Ascending aorta (tissue), 2 donors: ENCODE results near the gene HPDL. TPM values are rescaled to one million over a fixed set of nuclear protein-coding genes. Genes with fewer than 3 reads are reported as not detected.

Experiments
- DNase-seq, 2 donors: peaks; one replicate each; pipeline ENCODE4 v3.0.0-alpha.2; 2019; ENCODE audit warnings: low spot score in 2 of 2
- H3K27ac ChIP-seq, 2 donors: fragments of 200-600 bp; sonication (generic); one replicate each; pipeline ENCODE4 v1.5.1; 2016 to 2017; ENCODE audit warnings: mild to moderate bottlenecking in 1 of 2
- H3K27me3 ChIP-seq: fragments of 200-600 bp; sonication (generic); one replicate; pipeline ENCODE4 v1.5.1; 2017
- H3K36me3 ChIP-seq, 2 donors: fragments of 200-600 bp; sonication (generic); one replicate each; pipeline ENCODE4 v1.5.1; 2016
- H3K4me1 ChIP-seq, 2 donors: fragments of 200-600 bp; sonication (generic); one replicate each; pipeline ENCODE4 v1.5.1; 2016 to 2017; ENCODE audit warnings: mild to moderate bottlenecking in 1 of 2
- H3K4me3 ChIP-seq, 2 donors: fragments of 200-600 bp; sonication (generic); one replicate each; pipeline ENCODE4 v1.5.1; 2016 to 2017; ENCODE audit warnings: mild to moderate bottlenecking in 1 of 2
- H3K9me3 ChIP-seq, 2 donors: fragments of 200-600 bp; sonication (generic); one replicate each; pipeline ENCODE4 v1.5.1; 2016
- intact Hi-C: fragments of 100-400 bp; cut with DNase I; formaldehyde crosslinking; loops from one replicate; pipeline ENCODE4 v1.15.1; 2023
- total RNA-seq: library from RNA; depleted of rRNA; stranded (reverse); fragments of >200 nt; gene quantifications from one replicate; pipeline ENCODE4 v1.1.0, GENCODE V29; 2016
- TF ChIP-seq, protein P1 (sequence below), 3 experiments: fragments of 200-600 bp in 2 of 3; fragments of 450-650 bp in 1 of 3; sonication (generic) in 2 of 3; IDR thresholded peaks; one replicate each; pipeline ENCODE4 v1.5.1; 2016 to 2019; ENCODE audit warnings: antibody characterized with exemption in 3 of 3, mild to moderate bottlenecking in 1 of 3, moderate library complexity in 1 of 3

HPDL gene
- total RNA-seq, 1 donor from 2014 or later, result not detected

GRCh38 chr1:45373573-45373972 lies 46.9 kb downstream of the HPDL start:
- Histone ChIP-seq H3K4me1 (peaks cover 0 to 13% of the 10 kb centered on the region in 2 donors), H3K36me3 (no peaks in the 10 kb centered on the region), H3K27ac (no peak overlapping the region), H3K9me3 (no peaks in the 10 kb centered on the region), H3K27me3 (no peaks in the 10 kb centered on the region), H3K4me3 (no peak overlapping the region)
- no peak for DNase-seq
- intact Hi-C loops, result no loop called here
- TF ChIP-seq, protein P1, sequence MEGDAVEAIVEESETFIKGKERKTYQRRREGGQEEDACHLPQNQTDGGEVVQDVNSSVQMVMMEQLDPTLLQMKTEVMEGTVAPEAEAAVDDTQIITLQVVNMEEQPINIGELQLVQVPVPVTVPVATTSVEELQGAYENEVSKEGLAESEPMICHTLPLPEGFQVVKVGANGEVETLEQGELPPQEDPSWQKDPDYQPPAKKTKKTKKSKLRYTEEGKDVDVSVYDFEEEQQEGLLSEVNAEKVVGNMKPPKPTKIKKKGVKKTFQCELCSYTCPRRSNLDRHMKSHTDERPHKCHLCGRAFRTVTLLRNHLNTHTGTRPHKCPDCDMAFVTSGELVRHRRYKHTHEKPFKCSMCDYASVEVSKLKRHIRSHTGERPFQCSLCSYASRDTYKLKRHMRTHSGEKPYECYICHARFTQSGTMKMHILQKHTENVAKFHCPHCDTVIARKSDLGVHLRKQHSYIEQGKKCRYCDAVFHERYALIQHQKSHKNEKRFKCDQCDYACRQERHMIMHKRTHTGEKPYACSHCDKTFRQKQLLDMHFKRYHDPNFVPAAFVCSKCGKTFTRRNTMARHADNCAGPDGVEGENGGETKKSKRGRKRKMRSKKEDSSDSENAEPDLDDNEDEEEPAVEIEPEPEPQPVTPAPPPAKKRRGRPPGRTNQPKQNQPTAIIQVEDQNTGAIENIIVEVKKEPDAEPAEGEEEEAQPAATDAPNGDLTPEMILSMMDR (IDR thresholded peaks at IDR 0.05), result no peak

- Histone ChIP-seq H3K4me1 (peaks cover 0 to 13% of the 10 kb centered on the region in 2 donors), H3K36me3 (no peaks in the 10 kb centered on the region), H3K9me3 (no peaks in the 10 kb centered on the region), H3K27ac (peak overlapping the region; percentile 42 to 48), H3K27me3 (no peaks in the 10 kb centered on the region), H3K4me3 (no peak overlapping the region)
- intact Hi-C loops, result no loop called here
- no peak for DNase-seq
- TF ChIP-seq, protein P1 (IDR thresholded peaks at IDR 0.05), result peak in 1 of 3 experiments; percentile 30
Measured at GRCh38 chr1:45375104-45376090, 48.7 kb downstream of the HPDL start.

DNA sequence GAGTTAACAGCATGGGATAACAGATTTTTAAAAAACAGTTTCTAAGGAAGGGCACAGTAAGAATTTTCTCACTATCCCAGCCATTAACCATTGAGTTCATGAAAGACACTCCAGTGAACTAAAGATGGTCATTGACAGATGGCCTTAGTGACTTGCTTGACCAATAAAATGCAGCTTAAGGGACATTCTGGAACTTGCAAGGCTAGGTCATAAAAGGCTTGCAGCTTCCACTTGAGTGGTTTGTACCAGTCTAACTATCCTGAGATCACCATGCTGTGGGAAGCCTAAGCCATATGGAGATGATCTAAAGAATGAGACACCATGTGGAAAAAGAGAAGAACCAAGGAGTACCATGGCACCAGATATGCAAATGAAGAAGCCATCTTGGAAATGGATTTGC lies 51.5 kb downstream of the HPDL start:
- TF ChIP-seq, protein P1 (IDR thresholded peaks at IDR 0.05), result no peak

More for the DNA sequence above, 51.5 kb downstream of the HPDL start:
- H3K36me3 ChIP-seq, result no peaks in the 10 kb centered on the region
- no peak overlapping the region for H3K4me3 ChIP-seq
- no peak overlapping the region for H3K27ac ChIP-seq
- intact Hi-C loops, result no loop called here
- no peaks in the 10 kb centered on the region for H3K27me3 ChIP-seq
- DNase-seq, result no peak
- H3K4me1 ChIP-seq, result peaks cover 0 to 13% of the 10 kb centered on the region in 2 donors
- no peaks in the 10 kb centered on the region for H3K9me3 ChIP-seq

Other genes starting within 250 kb of the HPDL start
- 1.2 TPM for gene ZSWIM5, start 120.3 kb upstream of the HPDL start, total RNA-seq
- gene TOE1, start 13.3 kb downstream of the HPDL start, total RNA-seq, result 6.9 TPM
- 1.8 TPM for gene MUTYH, start 13.5 kb downstream of the HPDL start, total RNA-seq
- gene TESK2, start 164.3 kb downstream of the HPDL start, total RNA-seq, result 0.32 TPM
- not detected for gene CCDC163, start 173.2 kb downstream of the HPDL start, total RNA-seq
- gene MMACHC, start 173.4 kb downstream of the HPDL start, total RNA-seq, result 3.6 TPM
- 245 TPM for gene PRDX1, start 195.0 kb downstream of the HPDL start, total RNA-seq
- gene AKR1A1, start 223.9 kb downstream of the HPDL start, total RNA-seq, result 77.5 TPM